Measurements from ENCODE around the gene DUSP2. TPM values are rescaled to one million over a fixed set of nuclear protein-coding genes. Genes with fewer than 3 reads are reported as not detected.

The DUSP2 gene
- total and polyA plus RNA-seq, 2 donors (not counting 1 experiment from before 2014, with no cell fraction given): 69.8 to 433 TPM

DNA sequence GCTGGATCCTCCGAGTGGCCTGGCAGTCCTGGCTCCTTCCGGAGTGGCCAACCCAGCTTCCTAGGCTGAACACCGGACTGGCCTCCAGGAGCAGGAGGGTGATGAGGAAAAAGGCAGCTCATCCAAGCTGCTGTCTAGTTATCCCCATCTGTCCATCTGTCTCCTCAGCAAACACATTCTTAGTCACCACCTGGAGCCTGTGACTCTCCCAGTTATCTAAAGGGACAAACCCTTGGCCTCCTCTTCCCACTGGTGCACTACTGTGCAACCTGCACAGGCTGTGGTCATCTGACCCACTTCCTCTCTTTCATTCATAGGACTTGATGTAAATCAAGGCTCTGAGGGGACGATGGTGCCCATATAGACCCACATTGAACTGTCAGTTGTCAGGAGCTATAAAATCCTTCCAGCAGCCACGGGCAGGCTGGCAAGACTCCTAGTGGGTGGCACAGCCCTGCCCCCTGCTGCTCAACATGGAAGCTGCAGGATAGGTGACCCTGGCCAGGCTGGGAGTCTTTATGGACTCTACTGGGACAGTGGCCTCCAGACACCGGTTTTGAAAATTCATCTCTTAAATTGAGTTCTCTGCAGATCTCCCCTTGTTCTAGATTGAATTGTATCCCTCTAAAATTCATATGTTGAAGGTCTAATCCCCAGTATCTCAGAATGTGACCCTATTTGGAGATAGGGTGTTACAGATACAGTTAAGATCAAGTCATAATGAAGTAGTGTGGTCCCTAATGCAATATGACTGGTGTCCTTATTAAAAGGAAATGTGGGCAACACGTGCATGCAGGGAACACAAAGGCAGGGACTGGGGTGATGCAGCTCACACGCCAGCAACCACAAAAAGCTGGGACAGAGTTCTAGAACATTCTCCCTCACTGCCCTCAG lies 29.3 kb upstream of the DUSP2 start:
- Histone ChIP-seq H3K79me2 (ENCODE audit: control insufficient read depth, insufficient read depth, low read length) (no peaks in the 10 kb centered on the region), H3K4me1 (ENCODE audit: control insufficient read depth in 2 of 2, insufficient read depth in 2 of 2, low read length in 2 of 2) (peaks cover 0 to 3% of the 10 kb centered on the region in 2 donors), H2AFZ (ENCODE audit: insufficient read depth, low read depth, low read length, poor library complexity, severe bottlenecking) (no peak overlapping the region), H3K4me3 (ENCODE audit: control extremely low read depth in 1 of 5, extremely low read depth in 1 of 5, insufficient read depth in 1 of 5, low read depth in 2 of 5, low read length in 4 of 5) (no peak overlapping the region), H3K9ac (ENCODE audit: low read length) (no peak overlapping the region), H3K4me2 (replicated peaks; ENCODE audit: low read depth, low read length, poor library complexity, severe bottlenecking) (no peak overlapping the region), H3K27me3 (replicated peaks in 1 of 4; ENCODE audit: control extremely low read depth in 1 of 4, control insufficient read depth in 3 of 4, insufficient read depth in 4 of 4, low read length in 3 of 4) (no peaks in the 10 kb centered on the region), H4K20me1 (ENCODE audit: control insufficient read depth, insufficient read depth, low read length, poor library complexity, severe bottlenecking) (no peaks in the 10 kb centered on the region), H3K27ac (ENCODE audit: low read length in 2 of 2) (no peak overlapping the region), H3K9me3 (ENCODE audit: control extremely low read depth in 1 of 3, control insufficient read depth in 2 of 3, insufficient read depth in 1 of 3, low read length in 2 of 3) (peaks cover 0 to 3% (median 2%) of the 10 kb centered on the region in 3 donors), H3K36me3 (replicated peaks in 1 of 2; ENCODE audit: control extremely low read depth in 1 of 2, control insufficient read depth in 1 of 2, extremely low read depth in 1 of 2, insufficient read depth in 2 of 2, low read length in 1 of 2) (no peaks in the 10 kb centered on the region)
- 40% methylated on average over 7 of the region's 8 CpGs for WGBS (ENCODE audit: insufficient coverage)
- ATAC-seq (ENCODE audit: low read depth): peak; percentile 99
- intact Hi-C loops (cut with micrococcal nuclease): loop anchor here (1.0 to 2.0 kb wide), 3 partner anchors 10 to 36 kb away; partner anchors contain the start of gene ASTL
- H3K27ac Mint-ChIP-seq: no peak overlapping the region
- H3K4me3 Mint-ChIP-seq: no peak overlapping the region
- H3K27me3 Mint-ChIP-seq: no peaks in the 10 kb centered on the region
- H3K4me1 Mint-ChIP-seq: peaks cover 7% of the 10 kb centered on the region
- TF ChIP-seq EZH2 (IDR thresholded peaks at IDR 0.05; ENCODE audit: borderline replicate concordance, insufficient read depth, low read depth, low read length, poor library complexity, severe bottlenecking) (no peak), CTCF (IDR thresholded peaks at IDR 0.05) (peak; percentile 99)
- peak; percentile 85 for DNase-seq
- ChIA-PET POLR2A (interaction anchor here (0.7 to 2.9 kb wide), 7 partner anchors 8 to 36 kb away, joined by 3 to 15 read pairs (median 7); partner anchors contain the start of gene ASTL), CTCF (interaction anchor here (0.6 to 17.6 kb wide), 46 partner anchors 9 to 335 kb away, joined by 3 to 1065 read pairs (median 6); partner anchors contain the start of genes ADRA2B, ANKRD36C, ASTL and CIAO1)
- H3K9me3 Mint-ChIP-seq (ENCODE audit: insufficient read depth): no peaks in the 10 kb centered on the region

DNA sequence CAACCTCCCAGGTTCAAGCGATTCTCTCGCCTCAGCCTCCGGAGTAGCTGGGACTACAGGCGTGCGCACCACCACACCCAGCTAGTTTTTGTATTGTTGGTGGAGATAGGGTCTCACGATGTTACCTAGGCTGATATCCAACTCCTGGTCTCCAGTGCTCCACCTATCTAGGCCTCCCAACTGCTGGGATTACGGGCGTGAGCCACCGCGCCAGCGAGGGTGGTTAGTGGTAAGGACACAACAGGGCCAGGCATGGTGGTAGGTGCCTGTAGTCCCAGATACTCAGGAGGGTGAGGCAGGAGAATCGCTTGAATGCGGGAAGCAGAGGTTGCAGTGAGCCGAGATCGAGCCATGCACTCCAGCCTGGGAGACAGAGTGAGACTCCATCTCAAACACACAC lies 26.6 kb upstream of the DUSP2 start:
- H3K27me3 ChIP-seq (replicated peaks in 1 of 4; ENCODE audit: control extremely low read depth in 1 of 4, control insufficient read depth in 3 of 4, insufficient read depth in 4 of 4, low read length in 3 of 4): no peaks in the 10 kb centered on the region
- no peak overlapping the region for H3K27ac ChIP-seq (ENCODE audit: low read length in 2 of 2)
- H3K4me3 ChIP-seq (ENCODE audit: control extremely low read depth in 1 of 5, extremely low read depth in 1 of 5, insufficient read depth in 1 of 5, low read depth in 2 of 5, low read length in 4 of 5): no peak overlapping the region
- DNase-seq (no peak), ATAC-seq (ENCODE audit: low read depth) (no peak)
- H3K9me3 ChIP-seq (ENCODE audit: control extremely low read depth in 1 of 3, control insufficient read depth in 2 of 3, insufficient read depth in 1 of 3, low read length in 2 of 3): peaks cover 0 to 3% (median 2%) of the 10 kb centered on the region in 3 donors
- no peak for TF ChIP-seq CTCF (IDR thresholded peaks at IDR 0.05)
- TF ChIP-seq EZH2 (IDR thresholded peaks at IDR 0.05; ENCODE audit: borderline replicate concordance, insufficient read depth, low read depth, low read length, poor library complexity, severe bottlenecking): no peak
- H3K4me1 ChIP-seq (ENCODE audit: control insufficient read depth in 2 of 2, insufficient read depth in 2 of 2, low read length in 2 of 2): peaks cover 0 to 3% of the 10 kb centered on the region in 2 donors
- Mint-ChIP-seq H3K9me3 (ENCODE audit: insufficient read depth) (no peaks in the 10 kb centered on the region), H3K27me3 (no peaks in the 10 kb centered on the region), H3K4me1 (peaks cover 7% of the 10 kb centered on the region), H3K27ac (no peak overlapping the region), H3K4me3 (no peak overlapping the region)
- H3K9ac ChIP-seq (ENCODE audit: low read length): no peak overlapping the region
- POLR2A ChIA-PET: no interaction called here
- H2AFZ ChIP-seq (ENCODE audit: insufficient read depth, low read depth, low read length, poor library complexity, severe bottlenecking): no peak overlapping the region
- intact Hi-C loops (cut with micrococcal nuclease): no loop called here
- WGBS (ENCODE audit: insufficient coverage): 100% methylated on average over 6 of the region's 15 CpGs
- CTCF ChIA-PET: interaction anchor here (3.4 to 17.6 kb wide), 2 partner anchors 27 to 149 kb away, joined by 18 to 1065 read pairs; partner anchors contain the start of genes ASTL and DUSP2
- H4K20me1 ChIP-seq (ENCODE audit: control insufficient read depth, insufficient read depth, low read length, poor library complexity, severe bottlenecking): no peaks in the 10 kb centered on the region
- H3K4me2 ChIP-seq (replicated peaks; ENCODE audit: low read depth, low read length, poor library complexity, severe bottlenecking): no peak overlapping the region
- H3K36me3 ChIP-seq (replicated peaks in 1 of 2; ENCODE audit: control extremely low read depth in 1 of 2, control insufficient read depth in 1 of 2, extremely low read depth in 1 of 2, insufficient read depth in 2 of 2, low read length in 1 of 2): no peaks in the 10 kb centered on the region
- H3K79me2 ChIP-seq (ENCODE audit: control insufficient read depth, insufficient read depth, low read length): no peaks in the 10 kb centered on the region

All from B cell (primary cell).